GM18520 (cell line): ENCODE data around the gene SPRED2.
"Not testable (repeated sequence)": the region's sequence is repeated elsewhere in the genome, so short reads cannot be mapped to it uniquely, and the experiment has no call there.

Experiments
- ATAC-seq: cut with Tn5 transposase; IDR thresholded peaks from one replicate; pipeline ENCODE4 v1.9.1; 2021; ENCODE audit not compliant: unreplicated experiment

The SPRED2 gene

GRCh38 chr2:65349863-65350262 lies 82.5 kb downstream of the SPRED2 start:
- no peak for ATAC-seq

- no peak for ATAC-seq
Observed at GRCh38 chr2:65347913-65348312, 84.5 kb downstream of the SPRED2 start.

GRCh38 chr2:65345631-65346030 lies 86.8 kb downstream of the SPRED2 start:
- no peak for ATAC-seq

- ATAC-seq = no peak
Observed at GRCh38 chr2:65344689-65345088, 87.7 kb downstream of the SPRED2 start.

GRCh38 chr2:65344182-65344581 lies 88.2 kb downstream of the SPRED2 start:
- ATAC-seq = no peak

GRCh38 chr2:65343386-65343785 lies 89.0 kb downstream of the SPRED2 start:
- ATAC-seq = no peak

GRCh38 chr2:65340898-65341681 lies 91.3 kb downstream of the SPRED2 start:
- no peak for ATAC-seq

GRCh38 chr2:65339648-65340047 lies 92.8 kb downstream of the SPRED2 start:
- ATAC-seq = no peak

- ATAC-seq = not testable (repeated sequence)
Observed at GRCh38 chr2:65338830-65339495, 93.4 kb downstream of the SPRED2 start.

- not testable (repeated sequence) for ATAC-seq
Observed at GRCh38 chr2:65337915-65338314, 94.5 kb downstream of the SPRED2 start.

- no peak for ATAC-seq
Observed at GRCh38 chr2:65334714-65335113, 97.7 kb downstream of the SPRED2 start.

- no peak for ATAC-seq
Observed at GRCh38 chr2:65331336-65332025, 100.9 kb downstream of the SPRED2 start.

GRCh38 chr2:65329525-65329924 lies 102.9 kb downstream of the SPRED2 start:
- no peak for ATAC-seq

GRCh38 chr2:65326276-65326675 lies 106.1 kb downstream of the SPRED2 start:
- no peak for ATAC-seq

- ATAC-seq = no peak
Observed at GRCh38 chr2:65325066-65325465, 107.3 kb downstream of the SPRED2 start.

GRCh38 chr2:65320946-65321345 lies 111.5 kb downstream of the SPRED2 start:
- no peak for ATAC-seq

- peak; percentile 67 for ATAC-seq
Observed at GRCh38 chr2:65320042-65320725, 112.2 kb downstream of the SPRED2 start.

GRCh38 chr2:65319674-65320041 lies 112.7 kb downstream of the SPRED2 start:
- ATAC-seq = no peak

GRCh38 chr2:65319072-65319673 lies 113.2 kb downstream of the SPRED2 start:
- ATAC-seq = no peak

GRCh38 chr2:65317841-65318240 lies 114.6 kb downstream of the SPRED2 start:
- ATAC-seq = no peak

- ATAC-seq = not testable (repeated sequence)
Observed at GRCh38 chr2:65317351-65317750, 115.0 kb downstream of the SPRED2 start.
